OCI-LY7 (cell line): ENCODE data around the gene NLN. TPM values are rescaled to one million over a fixed set of nuclear protein-coding genes. Genes with fewer than 3 reads are reported as not detected.

ENCODE experiments used
- BruUV-seq: library from RNA; stranded (reverse); fragments of 400-500 nt; replicated peaks from 2 replicates; lab custom pipeline; 2021; lab: Mats Ljungman, UMichigan
- CTCF ChIA-PET: fragments of 300-600 bp; sonication (Branson Sonifier 250); formaldehyde crosslinking; loops from one replicate; lab custom pipeline; 2022; ENCODE audit warnings: antibody characterized with exemption; ENCODE audit not compliant: unreplicated experiment; lab: Charles Lee
- POLR2A ChIA-PET: fragments of 300-600 bp; sonication (Branson Sonifier 250); formaldehyde crosslinking; loops from one replicate; lab custom pipeline; 2022; ENCODE audit warnings: antibody characterized with exemption; lab: Charles Lee
- DNase-seq: peaks from one replicate; pipeline ENCODE4 v3.0.0-alpha.2; 2015; ENCODE audit warnings: low spot score
- H2AFZ ChIP-seq: fragments of 200-600 bp; sonication (generic), shearing (Covaris generic); 2 replicates; pipeline ENCODE4 v1.6.1; 2014; ENCODE audit warnings: mild to moderate bottlenecking, antibody characterized with exemption, low read length, moderate library complexity
- H3K27ac ChIP-seq: fragments of 200-600 bp; sonication (generic); 2 replicates; pipeline ENCODE4 v1.5.1; 2014; ENCODE audit warnings: mixed run types, low read depth, mild to moderate bottlenecking, moderate library complexity, low read length, inconsistent platforms; ENCODE audit not compliant: poor library complexity, severe bottlenecking
- H3K36me3 ChIP-seq: fragments of 200-600 bp; sonication (generic); 2 replicates; pipeline ENCODE4 v1.6.1; 2014; ENCODE audit warnings: mild to moderate bottlenecking, antibody characterized with exemption, low read length, moderate library complexity, mixed read lengths; ENCODE audit not compliant: insufficient read depth
- H3K4me1 ChIP-seq: fragments of 200-600 bp; sonication (generic); 2 replicates; pipeline ENCODE4 v1.5.1; 2014; ENCODE audit warnings: mild to moderate bottlenecking, low read length; ENCODE audit not compliant: insufficient read depth, poor library complexity, severe bottlenecking
- H3K4me2 ChIP-seq: fragments of 200-600 bp; sonication (generic); 2 replicates; pipeline ENCODE4 v1.6.1; 2014; ENCODE audit warnings: mild to moderate bottlenecking, low read length
- H3K4me3 ChIP-seq: fragments of 200-600 bp; sonication (generic); 2 replicates; pipeline ENCODE4 v1.5.1; 2014; ENCODE audit warnings: mild to moderate bottlenecking, low read depth, low read length; ENCODE audit not compliant: poor library complexity, severe bottlenecking
- H3K79me2 ChIP-seq: fragments of 200-600 bp; sonication (generic); 2 replicates; pipeline ENCODE4 v1.6.1; 2016; ENCODE audit warnings: low read depth, mild to moderate bottlenecking, low read length, moderate library complexity, mixed read lengths; ENCODE audit not compliant: insufficient read depth
- H3K9me2 ChIP-seq: fragments of 200-600 bp; sonication (generic); 2 replicates; pipeline ENCODE4 v1.6.1; 2016; ENCODE audit warnings: mild to moderate bottlenecking, low read length, mixed read lengths; ENCODE audit not compliant: insufficient read depth
- H3K9me3 ChIP-seq: fragments of 200-600 bp; sonication (generic); 2 replicates; pipeline ENCODE4 v1.6.1; 2014; ENCODE audit warnings: mild to moderate bottlenecking, mixed run types, low read length, mixed read lengths
- H4K20me1 ChIP-seq: fragments of 200-600 bp; sonication (generic); 2 replicates; pipeline ENCODE4 v1.6.1; 2014; ENCODE audit warnings: mild to moderate bottlenecking, antibody characterized with exemption, low read length, moderate library complexity, mixed read lengths; ENCODE audit not compliant: insufficient read depth
- EZH2phosphoT487 ChIP-seq: fragments of 200-600 bp; sonication (generic); IDR thresholded peaks from 2 replicates; pipeline ENCODE4 v1.6.1; 2018; ENCODE audit warnings: low read depth, borderline replicate concordance, mild to moderate bottlenecking, mixed run types, antibody characterized with exemption, low read length, moderate library complexity, mixed read lengths
- intact Hi-C: fragments of 100-400 bp; cut with micrococcal nuclease; formaldehyde crosslinking; loops from one replicate; pipeline ENCODE4 v1.10.0; 2022; ENCODE audit not compliant: unreplicated experiment
- total RNA-seq, 2 experiments: library from RNA; depleted of rRNA in 1 of 2; stranded (reverse); fragments of >200 nt in 1 of 2; shearing (Covaris generic) in 1 of 2; gene quantifications; 2 replicates each; pipeline ENCODE4 v1.2.3, GENCODE V29; 2014 to 2022
- TF ChIP-seq, protein P1 (sequence below): fragments of 200-600 bp; sonication (generic); conservative IDR thresholded peaks from 2 replicates; pipeline ENCODE4 v1.5.1; 2014; ENCODE audit warnings: mild to moderate bottlenecking, antibody characterized with exemption, low read length, moderate library complexity, mixed read lengths

NLN gene
- total RNA-seq, 2 experiments from 2014 or later, result 14.9 to 26.0 TPM

DNA sequence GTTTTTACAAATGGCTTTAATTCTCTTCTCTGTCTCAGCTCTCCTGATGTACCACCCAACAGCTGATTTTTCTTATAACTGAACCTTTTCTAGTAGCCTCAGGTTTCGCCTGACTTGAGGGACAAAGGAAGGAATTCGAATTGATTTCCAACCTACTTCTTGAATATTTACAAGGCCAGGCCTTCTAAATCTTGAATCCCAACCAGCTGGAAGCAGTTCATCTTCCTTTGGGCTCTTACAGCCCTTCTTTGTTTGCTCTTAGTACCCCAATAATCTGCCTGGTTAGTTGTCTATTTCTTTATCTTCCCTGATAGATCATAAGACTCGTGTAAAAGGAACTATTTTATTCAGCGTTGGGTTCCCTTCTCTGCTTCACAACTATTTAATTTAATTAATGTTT, 95.9 kb downstream of the NLN start:
- Histone ChIP-seq H2AFZ (no peak overlapping the region), H3K4me2 (no peak overlapping the region), H3K4me3 (no peak overlapping the region), H3K9me2 (no peaks in the 10 kb centered on the region), H3K9me3 (no peaks in the 10 kb centered on the region), H3K79me2 (no peaks in the 10 kb centered on the region), H4K20me1 (no peaks in the 10 kb centered on the region), H3K36me3 (peaks cover 18% of the 10 kb centered on the region), H3K27ac (no peak overlapping the region), H3K4me1 (peaks cover 17% of the 10 kb centered on the region)
- TF ChIP-seq, protein P1, sequence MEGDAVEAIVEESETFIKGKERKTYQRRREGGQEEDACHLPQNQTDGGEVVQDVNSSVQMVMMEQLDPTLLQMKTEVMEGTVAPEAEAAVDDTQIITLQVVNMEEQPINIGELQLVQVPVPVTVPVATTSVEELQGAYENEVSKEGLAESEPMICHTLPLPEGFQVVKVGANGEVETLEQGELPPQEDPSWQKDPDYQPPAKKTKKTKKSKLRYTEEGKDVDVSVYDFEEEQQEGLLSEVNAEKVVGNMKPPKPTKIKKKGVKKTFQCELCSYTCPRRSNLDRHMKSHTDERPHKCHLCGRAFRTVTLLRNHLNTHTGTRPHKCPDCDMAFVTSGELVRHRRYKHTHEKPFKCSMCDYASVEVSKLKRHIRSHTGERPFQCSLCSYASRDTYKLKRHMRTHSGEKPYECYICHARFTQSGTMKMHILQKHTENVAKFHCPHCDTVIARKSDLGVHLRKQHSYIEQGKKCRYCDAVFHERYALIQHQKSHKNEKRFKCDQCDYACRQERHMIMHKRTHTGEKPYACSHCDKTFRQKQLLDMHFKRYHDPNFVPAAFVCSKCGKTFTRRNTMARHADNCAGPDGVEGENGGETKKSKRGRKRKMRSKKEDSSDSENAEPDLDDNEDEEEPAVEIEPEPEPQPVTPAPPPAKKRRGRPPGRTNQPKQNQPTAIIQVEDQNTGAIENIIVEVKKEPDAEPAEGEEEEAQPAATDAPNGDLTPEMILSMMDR, result no peak
- no peak for TF ChIP-seq EZH2phosphoT487
- ChIA-PET CTCF (no interaction called here), POLR2A (interaction anchor here (0.6 to 1.9 kb wide), 6 partner anchors 8 to 725 kb away, joined by 3 to 8 read pairs (median 4); no protein-coding TSS in a partner anchor)
- no TSS peak for BruUV-seq
- no peak for DNase-seq
- intact Hi-C loops, result no loop called here

DNA sequence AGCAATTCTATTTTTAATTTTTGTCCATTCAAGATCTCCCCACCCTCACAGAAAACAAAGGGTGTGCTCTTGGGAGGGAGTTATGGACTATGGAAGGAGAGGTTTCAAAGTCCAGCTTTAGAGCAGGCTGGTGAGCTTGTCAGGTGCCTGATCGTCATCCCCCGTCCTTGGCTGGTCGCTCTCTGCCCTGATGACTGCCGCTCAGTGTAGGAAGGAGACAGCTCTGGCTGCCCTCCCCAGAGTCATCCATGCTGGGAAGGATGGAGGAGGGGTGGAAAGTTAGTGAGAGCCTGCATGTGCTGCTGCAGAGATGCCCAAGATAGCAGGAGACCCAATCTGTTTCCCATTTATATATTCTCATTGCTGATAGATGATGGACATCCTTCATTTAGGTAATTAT, 96.6 kb downstream of the NLN start:
- peaks cover 17% of the 10 kb centered on the region for H3K4me1 ChIP-seq
- H2AFZ ChIP-seq, result no peak overlapping the region
- BruUV-seq, result no TSS peak
- H3K4me2 ChIP-seq, result no peak overlapping the region
- no peaks in the 10 kb centered on the region for H3K9me2 ChIP-seq
- no peak overlapping the region for H3K4me3 ChIP-seq
- H3K79me2 ChIP-seq, result no peaks in the 10 kb centered on the region
- TF ChIP-seq EZH2phosphoT487, result no peak
- TF ChIP-seq, protein P1, result no peak
- ChIA-PET POLR2A (interaction anchor here (0.6 to 1.9 kb wide), 3 partner anchors 17 to 118 kb away, joined by 3 to 6 read pairs (median 3); no protein-coding TSS in a partner anchor), CTCF (no interaction called here)
- no peaks in the 10 kb centered on the region for H3K9me3 ChIP-seq
- H4K20me1 ChIP-seq, result no peaks in the 10 kb centered on the region
- no peak overlapping the region for H3K27ac ChIP-seq
- DNase-seq, result no peak
- intact Hi-C loops, result no loop called here
- peaks cover 14% of the 10 kb centered on the region for H3K36me3 ChIP-seq

DNA sequence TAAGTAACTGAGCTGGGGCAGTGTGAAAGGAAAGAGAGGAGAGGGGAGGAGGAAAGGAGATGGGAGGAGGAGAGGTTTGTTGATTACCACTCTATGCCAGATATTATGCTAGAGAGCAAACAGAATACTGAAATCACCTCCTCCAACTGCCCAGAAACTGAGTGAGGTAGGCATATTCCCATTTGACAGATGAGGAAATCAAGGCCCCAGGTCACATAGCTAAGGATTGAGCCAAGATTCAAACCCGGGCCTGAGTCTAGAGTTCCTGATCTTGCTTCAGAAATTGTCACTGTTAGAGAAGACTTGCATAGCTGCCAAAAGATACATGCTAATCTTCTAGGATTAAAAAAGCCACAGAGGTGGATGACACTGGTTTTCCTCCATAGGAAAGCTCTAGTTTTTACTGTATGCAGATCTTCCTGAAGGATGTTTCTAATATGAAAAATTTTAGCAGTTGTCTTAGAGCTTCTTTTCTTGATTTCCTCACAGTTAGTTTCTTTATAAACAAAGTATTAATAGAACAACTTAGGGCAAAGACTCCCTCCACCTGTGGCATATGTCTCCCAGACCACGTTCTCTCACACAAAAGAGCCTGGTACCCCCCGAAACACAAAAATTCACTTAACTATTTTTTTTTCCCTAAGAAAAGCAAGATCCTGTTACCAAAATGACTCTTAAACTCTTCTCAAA, 97.4 kb downstream of the NLN start:
- Histone ChIP-seq H3K36me3 (peaks cover 7% of the 10 kb centered on the region), H3K27ac (no peak overlapping the region), H3K9me3 (no peaks in the 10 kb centered on the region), H3K9me2 (no peaks in the 10 kb centered on the region), H3K4me3 (no peak overlapping the region), H4K20me1 (no peaks in the 10 kb centered on the region), H3K4me1 (peaks cover 17% of the 10 kb centered on the region), H3K4me2 (no peak overlapping the region), H2AFZ (no peak overlapping the region), H3K79me2 (no peaks in the 10 kb centered on the region)
- ChIA-PET CTCF (no interaction called here), POLR2A (interaction anchor here (0.6 to 1.5 kb wide), 5 partner anchors 11 to 1062 kb away, joined by 3 to 4 read pairs (median 3); no protein-coding TSS in a partner anchor)
- no TSS peak for BruUV-seq
- DNase-seq, result no peak
- intact Hi-C loops, result no loop called here
- TF ChIP-seq, protein P1, result no peak
